ENCODE measurements around the gene MORF4L2. TPM values are rescaled to one million over a fixed set of nuclear protein-coding genes. Genes with fewer than 3 reads are reported as not detected.

MORF4L2 gene
- total and polyA plus RNA-seq, 2 experiments from 2014 or later = 772 to 1,160 TPM

DNA sequence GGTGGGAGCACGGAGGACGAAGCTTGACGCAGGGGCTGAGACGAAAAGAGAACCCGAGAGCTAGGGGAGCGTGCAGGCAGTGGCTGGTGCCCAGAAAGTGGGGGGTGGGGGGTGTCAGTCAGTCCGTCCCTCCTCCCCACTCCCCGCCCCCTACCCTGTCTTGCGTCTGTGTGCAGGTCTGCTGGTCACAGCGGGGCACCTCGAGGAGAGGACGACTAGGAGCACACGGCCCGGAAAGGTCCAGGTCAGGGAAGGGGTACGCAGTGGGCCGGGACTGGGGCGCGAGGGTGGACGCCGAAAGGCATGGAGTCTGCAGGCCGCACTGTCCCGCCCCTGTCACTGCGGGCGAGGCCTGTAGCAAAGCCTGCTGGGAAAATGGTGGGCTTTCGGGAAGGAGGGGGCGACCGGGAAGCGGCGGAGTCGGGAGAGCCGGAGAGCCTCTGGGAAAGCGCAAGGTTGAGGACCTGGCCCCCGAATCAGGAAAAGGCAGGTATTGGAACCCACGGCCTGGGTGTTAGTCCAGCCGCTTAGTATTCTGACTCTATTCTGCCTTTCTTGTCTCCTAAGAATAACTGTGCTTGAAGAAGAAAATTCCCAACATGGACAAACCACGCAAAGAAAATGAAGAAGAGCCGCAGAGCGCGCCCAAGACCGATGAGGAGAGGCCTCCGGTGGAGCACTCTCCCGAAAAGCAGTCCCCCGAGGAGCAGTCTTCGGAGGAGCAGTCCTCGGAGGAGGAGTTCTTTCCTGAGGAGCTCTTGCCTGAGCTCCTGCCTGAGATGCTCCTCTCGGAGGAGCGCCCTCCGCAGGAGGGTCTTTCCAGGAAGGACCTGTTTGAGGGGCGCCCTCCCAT lies 57.0 kb downstream of the MORF4L2 start:
- no peaks in the 10 kb centered on the region for H4K20me1 ChIP-seq (ENCODE audit: insufficient read depth, poor library complexity, severe bottlenecking)
- peak; percentile 89 for DNase-seq (ENCODE audit: low spot score)
- TF ChIP-seq, protein P1, sequence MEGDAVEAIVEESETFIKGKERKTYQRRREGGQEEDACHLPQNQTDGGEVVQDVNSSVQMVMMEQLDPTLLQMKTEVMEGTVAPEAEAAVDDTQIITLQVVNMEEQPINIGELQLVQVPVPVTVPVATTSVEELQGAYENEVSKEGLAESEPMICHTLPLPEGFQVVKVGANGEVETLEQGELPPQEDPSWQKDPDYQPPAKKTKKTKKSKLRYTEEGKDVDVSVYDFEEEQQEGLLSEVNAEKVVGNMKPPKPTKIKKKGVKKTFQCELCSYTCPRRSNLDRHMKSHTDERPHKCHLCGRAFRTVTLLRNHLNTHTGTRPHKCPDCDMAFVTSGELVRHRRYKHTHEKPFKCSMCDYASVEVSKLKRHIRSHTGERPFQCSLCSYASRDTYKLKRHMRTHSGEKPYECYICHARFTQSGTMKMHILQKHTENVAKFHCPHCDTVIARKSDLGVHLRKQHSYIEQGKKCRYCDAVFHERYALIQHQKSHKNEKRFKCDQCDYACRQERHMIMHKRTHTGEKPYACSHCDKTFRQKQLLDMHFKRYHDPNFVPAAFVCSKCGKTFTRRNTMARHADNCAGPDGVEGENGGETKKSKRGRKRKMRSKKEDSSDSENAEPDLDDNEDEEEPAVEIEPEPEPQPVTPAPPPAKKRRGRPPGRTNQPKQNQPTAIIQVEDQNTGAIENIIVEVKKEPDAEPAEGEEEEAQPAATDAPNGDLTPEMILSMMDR (IDR thresholded peaks at IDR 0.05; ENCODE audit: poor library complexity) = peak; percentile 72
- TF ChIP-seq EZH2phosphoT487 (IDR thresholded peaks at IDR 0.05; ENCODE audit: low read depth, severe bottlenecking, unreplicated experiment) = no peak
- no peaks in the 10 kb centered on the region for H3K9me2 ChIP-seq (replicated peaks; ENCODE audit: insufficient read depth)
- peak overlapping the region; percentile 88 for H3K4me3 ChIP-seq
- peaks cover 16% of the 10 kb centered on the region for H3K4me1 ChIP-seq (ENCODE audit: insufficient read depth)
- WGBS (ENCODE audit: low lambda C conversion rate, missing lambda C conversion rate) = 6% methylated on average over 44 of the region's 49 CpGs
- peak overlapping the region; percentile 97 for H2AFZ ChIP-seq
- no peaks in the 10 kb centered on the region for H3K36me3 ChIP-seq (replicated peaks; ENCODE audit: insufficient read depth, low read depth)
- H3K79me2 ChIP-seq = peaks cover 49% of the 10 kb centered on the region
- H3K9me3 ChIP-seq (ENCODE audit: low read depth) = no peaks in the 10 kb centered on the region
- no peaks in the 10 kb centered on the region for H3K27me3 ChIP-seq
- peak overlapping the region; percentile 99 for H3K27ac ChIP-seq
- peak overlapping the region; percentile 80 for H3K4me2 ChIP-seq

DNA sequence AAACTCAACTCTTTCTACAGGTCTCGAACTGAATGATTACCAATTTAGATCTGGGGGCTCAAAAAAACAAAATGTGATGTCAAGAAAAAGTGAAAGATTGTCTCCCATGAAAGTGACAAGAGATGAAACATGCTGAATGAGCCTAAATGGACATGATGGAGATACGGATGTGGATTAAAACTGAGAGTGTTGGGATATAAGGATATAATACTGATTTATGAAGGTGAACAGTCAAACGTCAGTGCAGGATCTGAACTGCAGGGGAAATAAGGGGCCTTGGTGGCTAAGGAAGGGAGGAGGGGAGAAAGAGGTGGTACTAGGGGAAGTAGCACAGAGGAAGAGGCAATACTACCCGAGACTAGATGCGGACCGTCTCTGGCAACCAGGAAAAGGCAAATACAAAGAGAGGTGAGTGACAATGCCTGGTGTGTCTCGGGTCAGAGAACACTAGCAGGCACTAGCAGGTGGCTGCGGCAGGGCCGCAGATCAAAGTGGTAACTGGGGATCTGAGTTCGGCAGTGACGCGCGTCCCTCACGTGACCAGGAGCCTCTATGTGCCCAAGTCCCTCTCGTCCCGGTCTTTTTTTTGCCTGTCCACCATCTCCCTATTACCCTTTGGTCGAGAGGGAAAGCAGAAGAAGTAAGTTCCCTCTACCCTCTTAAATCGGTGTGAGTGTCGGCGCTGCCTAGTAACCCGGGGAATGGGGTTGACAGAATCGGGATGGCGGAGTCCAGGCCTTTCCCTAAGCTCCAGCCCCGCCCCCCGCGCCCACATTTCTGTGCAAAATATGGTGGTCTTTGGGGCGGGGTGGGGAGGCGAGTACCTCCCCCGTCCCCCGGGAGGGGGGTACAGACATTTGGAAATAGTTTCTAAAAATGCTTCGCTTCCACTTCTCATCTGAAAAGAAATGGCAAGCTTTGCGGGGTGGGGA lies 57.8 kb downstream of the MORF4L2 start, which contains the start of gene TCEAL1:
Gene TCEAL1 (plus strand): TSS at position 590 of the 932 bp plus-strand sequence. CDS start 942 bp downstream, outside the sequence.
- Histone ChIP-seq H3K4me2 (peak within 1 kb of the TSS; percentile 80), H3K4me3 (peak within 1 kb of the TSS; percentile 88), H4K20me1 (ENCODE audit: insufficient read depth, poor library complexity, severe bottlenecking) (no peaks in the 10 kb centered on the region), H3K9me2 (replicated peaks; ENCODE audit: insufficient read depth) (no peaks in the 10 kb centered on the region), H3K27me3 (no peaks in the 10 kb centered on the region), H3K4me1 (ENCODE audit: insufficient read depth) (peaks cover 16% of the 10 kb centered on the region), H2AFZ (peak within 1 kb of the TSS; percentile 97), H3K9me3 (ENCODE audit: low read depth) (no peaks in the 10 kb centered on the region), H3K36me3 (replicated peaks; ENCODE audit: insufficient read depth, low read depth) (no peaks in the 10 kb centered on the region), H3K27ac (peak within 1 kb of the TSS; percentile 99), H3K79me2 (peaks cover 51% of the 10 kb centered on the region)
- DNase-seq (ENCODE audit: low spot score) = peak; percentile 86
- 8% methylated on average over 27 of the region's 32 CpGs for WGBS (ENCODE audit: low lambda C conversion rate, missing lambda C conversion rate)
- no peak for TF ChIP-seq EZH2 (IDR thresholded peaks at IDR 0.05; ENCODE audit: borderline replicate concordance)
- no peak for TF ChIP-seq EZH2phosphoT487 (IDR thresholded peaks at IDR 0.05; ENCODE audit: low read depth, severe bottlenecking, unreplicated experiment)
- TF ChIP-seq, protein P1 (IDR thresholded peaks at IDR 0.05; ENCODE audit: poor library complexity) = no peak

DNA sequence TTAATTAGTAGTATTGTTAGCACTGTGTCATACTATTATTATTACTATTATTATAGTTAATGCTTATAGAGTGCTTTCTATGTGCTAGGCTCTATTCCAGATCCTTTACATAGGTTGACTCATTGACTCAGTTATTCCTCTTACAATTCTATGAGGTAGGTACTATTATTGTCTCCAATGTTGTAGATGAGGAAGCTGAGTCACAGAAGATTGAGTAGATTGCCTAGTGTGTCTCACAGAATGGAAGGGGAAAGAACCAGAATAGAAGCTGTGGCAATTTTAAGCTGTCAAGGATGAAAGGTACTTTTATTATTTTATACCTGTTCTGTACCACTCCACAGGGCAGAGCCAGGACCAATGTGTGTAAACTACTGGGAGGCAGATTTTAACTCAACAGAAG lies 59.6 kb downstream of the MORF4L2 start:
- no peaks in the 10 kb centered on the region for H3K36me3 ChIP-seq (replicated peaks; ENCODE audit: insufficient read depth, low read depth)
- no peak overlapping the region for H3K4me2 ChIP-seq
- H3K9me3 ChIP-seq (ENCODE audit: low read depth) = no peaks in the 10 kb centered on the region
- H3K4me3 ChIP-seq = no peak overlapping the region
- H3K4me1 ChIP-seq (ENCODE audit: insufficient read depth) = peaks cover 16% of the 10 kb centered on the region
- H4K20me1 ChIP-seq (ENCODE audit: insufficient read depth, poor library complexity, severe bottlenecking) = no peaks in the 10 kb centered on the region
- DNase-seq (ENCODE audit: low spot score) = no peak
- H3K79me2 ChIP-seq = peaks cover 61% of the 10 kb centered on the region
- H3K27me3 ChIP-seq = no peaks in the 10 kb centered on the region
- TF ChIP-seq EZH2 (IDR thresholded peaks at IDR 0.05; ENCODE audit: borderline replicate concordance) (no peak), EZH2phosphoT487 (IDR thresholded peaks at IDR 0.05; ENCODE audit: low read depth, severe bottlenecking, unreplicated experiment) (no peak)
- TF ChIP-seq, protein P1 (IDR thresholded peaks at IDR 0.05; ENCODE audit: poor library complexity) = no peak
- no peak overlapping the region for H2AFZ ChIP-seq
- H3K9me2 ChIP-seq (replicated peaks; ENCODE audit: insufficient read depth) = no peaks in the 10 kb centered on the region
- no peak overlapping the region for H3K27ac ChIP-seq

Other genes with a start within 250 kb of the MORF4L2 start
- gene RAB40A, start 167.2 kb downstream of the MORF4L2 start, total RNA-seq = 3.0 and 3.5 TPM in 2 replicates
- gene RAB40A, start 167.2 kb downstream of the MORF4L2 start, polyA plus RNA-seq = 2.7 and 3.0 TPM in 2 replicates
- 84.2 and 94.4 TPM in 2 replicates for gene TCEAL4, start 101.2 kb downstream of the MORF4L2 start, total RNA-seq
- gene TCEAL4, start 101.2 kb downstream of the MORF4L2 start, polyA plus RNA-seq = 171 and 213 TPM in 2 replicates
- 28.6 and 28.7 TPM in 2 replicates for gene TCEAL3, start 78.7 kb downstream of the MORF4L2 start, total RNA-seq
- gene TCEAL3, start 78.7 kb downstream of the MORF4L2 start, polyA plus RNA-seq = 91.7 and 117 TPM in 2 replicates
- gene TCEAL1, start 57.7 kb downstream of the MORF4L2 start, total RNA-seq = 109 and 113 TPM in 2 replicates
- gene TCEAL1, start 57.7 kb downstream of the MORF4L2 start, polyA plus RNA-seq = 89.2 and 116 TPM in 2 replicates
- 0.28 TPM in 1 of 2 replicates, not detected in the other for gene TMEM31, start 24.2 kb upstream of the MORF4L2 start, total RNA-seq
- gene TMEM31, start 24.2 kb upstream of the MORF4L2 start, polyA plus RNA-seq = 0.89 and 1.1 TPM in 2 replicates
- 1.5 and 1.8 TPM in 2 replicates for gene PLP1, start 90.1 kb upstream of the MORF4L2 start, total RNA-seq
- gene PLP1, start 90.1 kb upstream of the MORF4L2 start, polyA plus RNA-seq = 0.80 and 1.1 TPM in 2 replicates
- gene RAB9B, start 145.6 kb upstream of the MORF4L2 start, total RNA-seq = 2.4 and 3.6 TPM in 2 replicates
- 1.6 and 2.2 TPM in 2 replicates for gene RAB9B, start 145.6 kb upstream of the MORF4L2 start, polyA plus RNA-seq